Effector CD4-positive, alpha-beta T cell (primary cell): Measurements from ENCODE around the gene EHHADH.
"Not testable (repeated sequence)": the region's sequence is repeated elsewhere in the genome, so short reads cannot be mapped to it uniquely, and the experiment has no call there.

Experiments
- DNase-seq: peaks from one replicate; pipeline ENCODE4 v3.0.0-alpha.2; 2020
- total RNA-seq: gene quantifications from one replicate; lab custom pipeline; 2026; lab: John Stamatoyannopoulos, UW

The EHHADH gene
- total RNA-seq, result 0.75 reads per million

GRCh38 chr3:185253645-185254410, at the start of gene EHHADH:
EHHADH (minus strand) TSS chr3:185254049; CDS start chr3:185254022, 27 bp downstream.
- no peak for DNase-seq

- not testable (repeated sequence) for DNase-seq
Observed at GRCh38 chr3:185299918-185300426, 46.1 kb upstream of the EHHADH start.

- no peak for DNase-seq
Observed at GRCh38 chr3:185297867-185298266, 44.0 kb upstream of the EHHADH start.

- DNase-seq, result no peak
Observed at GRCh38 chr3:185292238-185292637, 38.4 kb upstream of the EHHADH start.

- DNase-seq, result no peak
Observed at GRCh38 chr3:185290266-185290665, 36.4 kb upstream of the EHHADH start.

- no peak for DNase-seq
Observed at GRCh38 chr3:185283374-185283935, 29.6 kb upstream of the EHHADH start.

GRCh38 chr3:185282696-185283373, 29.0 kb upstream of the EHHADH start:
- DNase-seq, result peak; percentile 86

GRCh38 chr3:185280572-185281365, 26.9 kb upstream of the EHHADH start:
- no peak for DNase-seq

GRCh38 chr3:185279587-185280138, 25.8 kb upstream of the EHHADH start:
- DNase-seq, result no peak

GRCh38 chr3:185276415-185276814, 22.6 kb upstream of the EHHADH start:
- DNase-seq, result no peak

GRCh38 chr3:185272033-185272432, 18.2 kb upstream of the EHHADH start:
- DNase-seq, result no peak

GRCh38 chr3:185270956-185271332, 17.1 kb upstream of the EHHADH start:
- DNase-seq, result no peak

- no peak for DNase-seq
Observed at GRCh38 chr3:185270262-185270955, 16.6 kb upstream of the EHHADH start.

- DNase-seq, result no peak
Observed at GRCh38 chr3:185268194-185268962, 14.5 kb upstream of the EHHADH start.

GRCh38 chr3:185267193-185267592, 13.3 kb upstream of the EHHADH start:
- DNase-seq, result no peak

- DNase-seq, result no peak
Observed at GRCh38 chr3:185264849-185265553, 11.2 kb upstream of the EHHADH start.

- no peak for DNase-seq
Observed at GRCh38 chr3:185263423-185263822, 9.6 kb upstream of the EHHADH start.

GRCh38 chr3:185257334-185257733, 3.5 kb upstream of the EHHADH start:
- DNase-seq, result no peak

GRCh38 chr3:185254799-185255198, 950 bp upstream of the EHHADH start:
- no peak for DNase-seq

- DNase-seq, result not testable (repeated sequence)
Observed at GRCh38 chr3:185253133-185253532, 716 bp downstream of the EHHADH start.
